Esophagus muscularis mucosa (tissue), 4 donors: ENCODE results near the gene POLR3G. TPM values are rescaled to one million over a fixed set of nuclear protein-coding genes. Genes with fewer than 3 reads are reported as not detected.

ENCODE experiments used
- DNase-seq: peaks from one replicate; pipeline ENCODE4 v3.0.0-alpha.2; 2017; ENCODE audit errors: extremely low spot score
- H3K27ac ChIP-seq, 4 donors: fragments of 200-600 bp; sonication (generic); replicated peaks in 1 of 4; 1 replicate in 3 of 4; 2 replicates in 1 of 4; pipeline ENCODE4 v1.5.1; 2016 to 2019; ENCODE audit warnings: mild to moderate bottlenecking in 1 of 4
- H3K27me3 ChIP-seq, 4 donors: fragments of 200-600 bp; sonication (generic); one replicate each; pipeline versions ENCODE4 v1.5.1 to v1.6.0; 2016 to 2019
- H3K36me3 ChIP-seq, 4 donors: fragments of 200-600 bp; sonication (generic); one replicate each; pipeline ENCODE4 v1.5.1; 2016 to 2019
- H3K4me1 ChIP-seq, 4 donors: fragments of 200-600 bp; sonication (generic); one replicate each; pipeline ENCODE4 v1.5.1; 2016 to 2019
- H3K4me3 ChIP-seq, 4 donors: fragments of 200-600 bp; sonication (generic); 1 replicate in 2 of 4; 2 replicates in 2 of 4; pipeline ENCODE4 v1.5.1; 2016 to 2019; ENCODE audit warnings: mild to moderate bottlenecking in 4 of 4, moderate library complexity in 1 of 4
- H3K9me3 ChIP-seq, 4 donors: fragments of 200-600 bp; sonication (generic); 1 replicate in 3 of 4; 2 replicates in 1 of 4; pipeline ENCODE4 v1.5.1; 2016 to 2019
- EP300 ChIP-seq: sonication (generic); formaldehyde crosslinking; IDR thresholded peaks from one replicate; pipeline ENCODE4 v1.6.1; 2017; ENCODE audit warnings: antibody characterized with exemption
- POLR2A ChIP-seq: fragments of 450-650 bp; IDR thresholded peaks from one replicate; pipeline ENCODE4 v1.6.1; 2017; ENCODE audit warnings: antibody characterized with exemption, moderate library complexity, mild to moderate bottlenecking, low read depth
- POLR2AphosphoS5 ChIP-seq, 2 donors: sonication (generic); formaldehyde crosslinking; IDR thresholded peaks; one replicate each; pipeline ENCODE4 v1.6.1; 2017; ENCODE audit warnings: antibody characterized with exemption in 2 of 2
- WGBS: methylation state at CpG from one replicate; pipeline ENCODE4 v1.1.5; 2018; 5-methylcytosine and 5-hydroxymethylcytosine counted together
- intact Hi-C: fragments of 100-400 bp; cut with DNase I; formaldehyde crosslinking; loops from one replicate; pipeline ENCODE4 v1.15.1; 2023
- total RNA-seq, 4 donors: library from RNA; depleted of rRNA; stranded (reverse); fragments of >200 nt; gene quantifications; one replicate each; pipeline versions ENCODE4 v1.1.0 to v1.2.1, GENCODE V29; 2016
- TF ChIP-seq, protein P1 (sequence below), 3 experiments: fragments of 200-600 bp in 2 of 3; fragments of 450-650 bp in 1 of 3; sonication (generic) in 2 of 3; IDR thresholded peaks; one replicate each; pipeline ENCODE4 v1.5.1; 2017 to 2019; ENCODE audit warnings: antibody characterized with exemption in 3 of 3, mild to moderate bottlenecking in 2 of 3, moderate library complexity in 1 of 3

The POLR3G gene
- total RNA-seq, 4 donors from 2014 or later: 0.42 to 2.5 (median 1.4) TPM

- intact Hi-C loops: no loop called here
- H3K27me3 ChIP-seq: no peaks in the 10 kb centered on the region
- no peak overlapping the region for H3K4me3 ChIP-seq
- H3K4me1 ChIP-seq: no peaks in the 10 kb centered on the region
- no peaks in the 10 kb centered on the region for H3K36me3 ChIP-seq
- H3K9me3 ChIP-seq: no peaks in the 10 kb centered on the region
- no peak for DNase-seq
- no peak overlapping the region for H3K27ac ChIP-seq
- no peak for TF ChIP-seq POLR2A
- no peak for TF ChIP-seq EP300
- TF ChIP-seq, protein P1, sequence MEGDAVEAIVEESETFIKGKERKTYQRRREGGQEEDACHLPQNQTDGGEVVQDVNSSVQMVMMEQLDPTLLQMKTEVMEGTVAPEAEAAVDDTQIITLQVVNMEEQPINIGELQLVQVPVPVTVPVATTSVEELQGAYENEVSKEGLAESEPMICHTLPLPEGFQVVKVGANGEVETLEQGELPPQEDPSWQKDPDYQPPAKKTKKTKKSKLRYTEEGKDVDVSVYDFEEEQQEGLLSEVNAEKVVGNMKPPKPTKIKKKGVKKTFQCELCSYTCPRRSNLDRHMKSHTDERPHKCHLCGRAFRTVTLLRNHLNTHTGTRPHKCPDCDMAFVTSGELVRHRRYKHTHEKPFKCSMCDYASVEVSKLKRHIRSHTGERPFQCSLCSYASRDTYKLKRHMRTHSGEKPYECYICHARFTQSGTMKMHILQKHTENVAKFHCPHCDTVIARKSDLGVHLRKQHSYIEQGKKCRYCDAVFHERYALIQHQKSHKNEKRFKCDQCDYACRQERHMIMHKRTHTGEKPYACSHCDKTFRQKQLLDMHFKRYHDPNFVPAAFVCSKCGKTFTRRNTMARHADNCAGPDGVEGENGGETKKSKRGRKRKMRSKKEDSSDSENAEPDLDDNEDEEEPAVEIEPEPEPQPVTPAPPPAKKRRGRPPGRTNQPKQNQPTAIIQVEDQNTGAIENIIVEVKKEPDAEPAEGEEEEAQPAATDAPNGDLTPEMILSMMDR (IDR thresholded peaks at IDR 0.05): no peak
- no peak for TF ChIP-seq POLR2AphosphoS5 (IDR thresholded peaks at IDR 0.05)
These were observed 31.6 kb downstream of the POLR3G start for GRCh38 chr5:90506221-90506620.

- TF ChIP-seq, protein P1 (IDR thresholded peaks at IDR 0.05): no peak
- TF ChIP-seq POLR2A: no peak
- TF ChIP-seq EP300: no peak
- TF ChIP-seq POLR2AphosphoS5 (IDR thresholded peaks at IDR 0.05): no peak
- Histone ChIP-seq H3K27ac (no peak overlapping the region), H3K36me3 (no peaks in the 10 kb centered on the region), H3K9me3 (no peaks in the 10 kb centered on the region), H3K4me3 (no peak overlapping the region), H3K27me3 (no peaks in the 10 kb centered on the region), H3K4me1 (no peaks in the 10 kb centered on the region)
- WGBS: 100% methylated on average over 1 of the region's 1 CpG
- intact Hi-C loops: loop anchor here (5.0 kb wide), 1 partner anchor 33 kb away; no protein-coding TSS in a partner anchor
- DNase-seq: no peak
These were observed 35.8 kb downstream of the POLR3G start for GRCh38 chr5:90510438-90510837.

DNA sequence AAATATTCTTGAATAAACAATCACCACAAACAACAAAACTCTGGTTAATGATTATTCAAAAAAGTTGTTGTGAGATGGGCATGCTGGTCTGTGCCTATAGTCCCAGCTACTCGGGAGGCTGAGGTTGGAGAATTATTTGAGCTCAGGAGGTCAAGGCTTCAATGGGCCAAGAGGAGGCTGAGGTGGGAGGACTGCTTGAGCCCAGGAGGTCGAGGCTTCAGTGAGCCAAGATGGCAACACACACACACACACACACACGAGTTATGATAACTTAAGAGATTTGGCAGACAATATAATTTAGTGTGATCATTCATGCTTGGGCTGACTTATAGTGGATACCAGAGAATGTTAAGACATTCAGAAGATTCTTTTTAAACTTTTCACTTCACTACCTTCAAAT is 39.9 kb downstream of the POLR3G start:
- intact Hi-C loops: loop anchor here (5.0 kb wide), 1 partner anchor 37 kb away; no protein-coding TSS in a partner anchor
- Histone ChIP-seq H3K27me3 (no peaks in the 10 kb centered on the region), H3K9me3 (no peaks in the 10 kb centered on the region), H3K27ac (no peak overlapping the region), H3K4me1 (no peaks in the 10 kb centered on the region), H3K4me3 (no peak overlapping the region), H3K36me3 (peaks cover 0 to 13% (median 2%) of the 10 kb centered on the region in 4 donors)
- TF ChIP-seq POLR2A (no peak), POLR2AphosphoS5 (IDR thresholded peaks at IDR 0.05) (no peak), EP300 (no peak)
- TF ChIP-seq, protein P1 (IDR thresholded peaks at IDR 0.05): no peak
- 86% methylated on average over 3 of the region's 3 CpGs for WGBS
- DNase-seq: no peak

DNA sequence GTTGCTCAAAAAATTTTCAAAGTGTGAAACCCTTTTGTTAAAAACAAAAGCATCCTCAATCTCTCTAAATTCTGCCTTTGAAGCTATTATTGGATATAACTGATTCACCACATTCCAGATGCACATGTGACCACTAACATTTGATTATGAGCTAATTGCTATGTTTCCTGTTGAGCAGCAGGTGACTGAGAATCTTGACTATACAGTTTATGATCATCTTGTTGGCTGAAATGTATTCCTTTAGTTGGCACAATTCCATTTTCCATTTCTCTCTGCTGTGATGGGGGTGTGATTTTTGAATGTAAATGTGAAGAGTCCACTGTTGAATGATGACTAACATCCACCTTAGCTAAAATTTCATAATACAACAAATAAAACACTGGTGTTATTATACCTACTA is 44.0 kb downstream of the POLR3G start:
- Histone ChIP-seq H3K4me1 (no peaks in the 10 kb centered on the region), H3K27me3 (no peaks in the 10 kb centered on the region), H3K27ac (no peak overlapping the region), H3K36me3 (peaks cover 0 to 51% (median 24%) of the 10 kb centered on the region in 4 donors), H3K9me3 (no peaks in the 10 kb centered on the region), H3K4me3 (no peak overlapping the region)
- TF ChIP-seq, protein P1 (IDR thresholded peaks at IDR 0.05): no peak
- TF ChIP-seq EP300 (no peak), POLR2A (no peak), POLR2AphosphoS5 (IDR thresholded peaks at IDR 0.05) (no peak)
- DNase-seq: no peak
- intact Hi-C loops: no loop called here

- Histone ChIP-seq H3K27me3 (no peaks in the 10 kb centered on the region), H3K4me1 (peaks cover 0 to under 1% (median 0%) of the 10 kb centered on the region in 4 donors), H3K9me3 (no peaks in the 10 kb centered on the region), H3K27ac (no peak overlapping the region), H3K36me3 (peaks cover 3 to 54% (median 27%) of the 10 kb centered on the region in 4 donors), H3K4me3 (no peak overlapping the region)
- 94% methylated on average over 7 of the region's 7 CpGs for WGBS
- no peak for DNase-seq
- TF ChIP-seq, protein P1 (IDR thresholded peaks at IDR 0.05): no peak
- TF ChIP-seq POLR2A (no peak), POLR2AphosphoS5 (IDR thresholded peaks at IDR 0.05) (no peak), EP300 (no peak)
- intact Hi-C loops: no loop called here
These were observed 44.4 kb downstream of the POLR3G start for GRCh38 chr5:90519081-90519480.
